Stimulated activated CD4-positive, alpha-beta T cell treated with anti-CD3 and anti-CD28 coated beads, TNF-alpha, amount 100 ng/mL, for 48 hours (primary cell): ENCODE data around the gene HNRNPC.
"Not testable (repeated sequence)": the region's sequence is repeated elsewhere in the genome, so short reads cannot be mapped to it uniquely, and the experiment has no call there.

Experiments used
- DNase-seq, 3 donors: peaks; one replicate each; pipeline ENCODE4 v3.0.0-alpha.2; 2020; ENCODE audit warnings: low read depth in 3 of 3

HNRNPC gene

DNA sequence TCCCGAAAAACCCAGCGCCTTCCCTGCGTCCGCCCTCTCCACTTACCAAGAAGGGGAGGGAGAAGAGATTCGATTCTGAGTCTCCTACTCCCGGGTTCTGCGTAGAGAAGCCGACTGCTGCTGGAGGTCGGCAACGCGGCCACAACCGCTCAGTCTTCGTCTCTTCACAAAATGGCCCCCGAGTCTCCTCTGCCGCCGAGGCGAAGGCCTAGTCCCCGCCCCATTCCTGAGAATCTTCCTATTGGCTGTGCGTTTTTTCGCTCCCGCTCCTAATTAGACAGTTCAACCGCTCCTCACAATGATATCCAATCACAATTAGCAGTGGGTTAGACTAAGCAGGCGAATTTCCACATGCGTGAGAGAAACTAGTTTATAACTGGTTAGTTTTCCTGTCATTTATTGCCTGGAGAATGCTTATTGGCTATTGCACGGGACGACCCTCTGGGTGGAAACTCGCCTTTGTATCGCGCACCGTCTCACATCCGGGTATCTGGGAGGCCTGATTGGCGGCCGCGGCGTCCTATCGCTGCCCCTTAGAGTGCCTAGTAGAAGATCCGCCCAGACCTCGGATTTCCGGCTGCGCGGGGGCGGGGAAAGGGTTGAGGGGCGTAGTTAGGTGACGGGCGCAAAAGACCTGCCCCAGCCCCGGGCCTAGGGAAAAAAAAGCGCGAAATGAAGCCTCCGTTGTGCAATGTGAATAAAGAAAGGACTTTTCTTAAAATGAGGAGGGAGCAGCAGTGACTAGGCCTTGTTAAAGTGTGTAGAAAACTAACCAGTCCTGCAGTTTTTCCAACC lies at the start of gene HNRNPC:
TSS of gene HNRNPC (minus strand) at position 191 of the 795 bp plus-strand sequence. CDS start 35,249 bp downstream, outside the sequence.
- DNase-seq: peak; percentile 99 to 100 (median 100)

DNA sequence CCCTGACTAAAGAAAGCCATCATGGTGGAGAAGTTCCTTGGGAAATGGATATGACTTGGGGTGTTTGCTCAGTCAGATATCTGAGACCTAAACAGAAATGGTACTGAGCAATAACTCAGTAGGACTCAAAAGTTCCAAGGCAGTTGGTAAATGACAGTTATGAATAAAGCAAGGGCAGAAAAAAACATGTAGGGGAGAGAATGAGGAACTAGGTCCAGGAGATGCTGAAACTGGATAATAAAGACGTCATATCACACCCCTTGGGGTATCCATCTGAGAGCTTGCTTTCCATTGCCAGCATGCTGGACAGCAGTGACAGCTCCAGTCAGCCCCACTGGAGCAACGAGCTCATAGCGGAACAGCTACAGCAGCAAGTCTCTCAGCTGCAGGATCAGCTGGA lies 48.2 kb upstream of the HNRNPC start:
- DNase-seq: no peak

DNA sequence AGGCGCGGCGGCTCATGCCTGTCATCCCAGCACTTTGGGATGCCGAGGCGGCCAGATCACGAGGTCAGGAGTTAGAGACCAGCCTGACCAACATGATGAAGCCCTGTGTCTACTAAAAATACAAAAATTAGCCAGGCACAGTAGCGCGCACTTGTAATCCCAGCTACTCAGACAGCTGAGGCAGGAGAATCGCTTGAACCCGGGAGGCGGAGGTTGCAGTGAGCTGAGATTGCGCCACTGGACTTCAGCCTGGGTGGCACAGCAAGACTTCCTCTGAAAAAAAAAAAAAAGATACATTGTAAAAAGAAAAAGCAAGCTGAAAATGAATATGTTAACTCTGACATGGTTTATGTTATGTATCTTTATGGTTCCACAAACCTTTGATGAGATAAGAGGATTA lies 44.3 kb upstream of the HNRNPC start:
- DNase-seq: no peak

DNA sequence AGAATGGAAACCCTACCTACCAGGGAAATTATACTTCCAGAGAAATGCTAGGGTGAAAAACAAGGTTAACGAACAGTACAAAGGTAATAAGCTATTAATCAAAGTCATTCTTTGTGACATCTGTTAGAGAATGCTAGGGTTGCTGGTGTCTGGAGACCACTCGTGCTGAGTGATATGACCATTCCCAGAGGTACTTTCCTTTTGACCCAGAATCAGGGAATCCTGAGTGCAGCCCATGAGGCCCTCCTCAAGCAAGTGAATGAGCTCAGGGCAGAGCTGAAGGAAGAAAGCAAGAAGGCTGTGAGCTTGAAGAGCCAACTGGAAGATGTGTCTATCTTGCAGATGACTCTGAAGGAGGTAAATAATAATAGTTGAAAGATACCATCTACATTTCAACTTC lies 42.4 kb upstream of the HNRNPC start:
- DNase-seq: no peak

DNA sequence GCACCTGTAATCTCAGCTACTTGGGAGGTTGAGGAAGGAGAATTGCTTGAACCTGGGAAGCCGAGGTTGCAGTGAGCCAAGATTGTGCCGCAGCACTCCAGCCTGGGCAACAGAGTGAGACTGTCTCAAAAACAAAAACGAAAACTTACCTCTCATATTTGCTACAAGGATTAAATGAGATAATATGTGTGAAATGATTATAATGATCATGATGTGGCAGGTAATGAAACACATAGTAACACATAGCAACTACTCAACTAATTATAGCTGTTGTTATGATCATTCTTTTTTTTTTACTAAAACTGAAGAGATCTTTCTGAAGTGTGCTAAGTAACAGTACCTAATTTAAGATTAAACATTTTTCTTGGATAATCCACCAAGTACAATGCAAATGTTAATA lies 40.7 kb upstream of the HNRNPC start:
- no peak for DNase-seq

DNA sequence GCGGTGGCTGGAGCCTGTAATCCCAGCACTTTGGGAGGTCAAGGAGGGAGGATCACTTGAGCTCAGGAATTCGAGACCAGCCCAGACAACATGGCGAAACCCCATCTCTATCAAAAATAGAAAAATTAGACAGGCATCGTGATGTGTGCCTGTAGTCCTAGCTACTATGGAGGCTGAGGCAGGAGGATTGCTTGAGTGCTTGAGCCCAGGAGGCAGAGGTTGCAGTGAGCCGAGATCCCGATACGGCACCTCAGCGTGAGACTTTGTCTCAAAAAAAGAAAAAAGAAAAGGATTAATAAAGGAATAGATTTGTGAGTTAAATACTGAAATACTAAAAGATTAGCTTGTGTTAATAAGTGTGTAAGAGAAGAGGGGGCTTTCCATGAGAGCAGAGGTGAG lies 40.0 kb upstream of the HNRNPC start:
- no peak for DNase-seq

DNA sequence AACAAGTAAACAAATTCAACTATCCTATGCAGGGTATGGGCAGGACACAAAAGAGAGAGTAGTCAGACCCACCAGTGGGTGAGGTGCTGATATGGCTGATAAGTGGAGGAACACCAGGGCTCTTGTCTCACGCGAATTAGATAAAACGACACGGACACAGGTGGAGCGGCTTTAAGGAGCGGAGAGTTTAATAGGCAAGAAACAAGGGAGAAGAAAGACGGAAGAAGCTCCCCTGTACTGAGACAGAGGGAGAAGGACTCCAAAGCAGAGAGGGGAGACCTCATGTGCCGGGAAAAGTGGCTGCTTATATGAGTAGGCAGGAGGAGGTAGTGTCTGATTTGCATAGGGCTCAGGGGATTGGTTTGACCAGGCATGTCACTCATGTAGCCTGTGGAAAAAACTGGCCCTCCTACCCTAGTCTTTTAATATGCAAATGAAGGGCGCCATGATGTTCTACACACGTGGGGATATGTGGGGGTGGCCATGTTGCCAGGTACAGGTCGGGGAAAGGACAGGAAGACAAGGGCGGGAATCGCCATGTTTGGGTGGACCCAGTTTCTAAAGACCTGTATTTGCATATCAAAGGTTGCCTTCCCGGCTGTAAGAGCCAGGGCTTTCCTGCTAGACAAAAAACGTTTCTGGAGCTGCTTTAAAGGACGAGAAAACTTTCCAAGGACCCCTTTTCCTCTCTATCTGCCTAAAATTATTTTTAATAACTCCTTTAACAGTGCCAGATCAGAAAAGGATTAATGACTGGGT lies 39.4 kb upstream of the HNRNPC start:
- peak; percentile 66 to 83 (median 66) for DNase-seq

DNA sequence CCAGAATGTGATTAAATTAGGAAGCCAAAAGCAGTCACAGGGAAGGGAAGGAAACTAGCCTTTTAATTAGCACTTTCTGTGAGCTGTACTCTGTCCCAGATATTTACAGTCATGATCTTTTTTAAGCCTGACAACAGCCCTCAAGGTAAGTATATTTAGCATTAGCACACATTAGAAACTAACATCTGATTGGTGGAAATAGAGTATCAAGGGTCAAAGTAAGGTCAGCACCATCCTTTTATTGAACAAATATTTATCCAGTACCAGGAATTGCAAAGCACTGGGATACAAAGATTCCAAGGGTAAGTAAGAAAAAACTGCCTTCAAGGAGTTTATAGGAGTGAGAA lies 38.9 kb upstream of the HNRNPC start:
- DNase-seq: no peak

DNA sequence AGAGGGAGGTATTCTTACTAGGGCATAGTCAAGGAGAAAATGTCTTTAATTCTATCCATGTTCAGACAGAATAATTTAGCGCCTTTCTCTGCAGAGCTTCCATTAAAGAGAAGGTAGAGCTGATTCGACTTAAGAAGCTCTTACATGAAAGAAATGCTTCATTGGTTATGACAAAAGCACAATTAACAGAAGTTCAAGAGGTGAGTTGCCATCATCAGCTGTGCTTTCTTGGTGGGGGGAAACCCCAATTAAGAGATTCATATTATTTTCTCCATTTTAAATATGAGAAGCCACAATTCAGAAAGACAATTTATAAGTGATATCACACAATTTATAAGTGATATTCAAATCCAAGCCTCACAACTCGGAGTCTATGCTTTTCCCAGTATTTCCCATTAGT lies 38.4 kb upstream of the HNRNPC start:
- DNase-seq: no peak

DNA sequence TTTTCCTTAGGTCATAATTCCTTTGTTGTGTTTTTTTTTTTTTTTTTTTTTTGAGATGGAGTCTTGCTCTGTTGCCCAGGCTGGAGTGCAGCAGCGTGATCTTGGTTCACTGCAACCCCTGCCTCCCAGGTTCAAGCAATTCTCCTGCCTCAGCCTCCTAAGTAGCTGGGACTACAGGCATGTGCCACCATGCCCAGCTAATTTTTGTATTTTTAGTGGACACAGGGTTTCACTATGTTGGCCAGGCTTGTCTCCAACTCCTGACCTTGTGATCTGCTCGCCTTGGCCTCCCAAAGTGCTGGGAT lies 33.5 kb upstream of the HNRNPC start:
- not testable (repeated sequence) for DNase-seq

DNA sequence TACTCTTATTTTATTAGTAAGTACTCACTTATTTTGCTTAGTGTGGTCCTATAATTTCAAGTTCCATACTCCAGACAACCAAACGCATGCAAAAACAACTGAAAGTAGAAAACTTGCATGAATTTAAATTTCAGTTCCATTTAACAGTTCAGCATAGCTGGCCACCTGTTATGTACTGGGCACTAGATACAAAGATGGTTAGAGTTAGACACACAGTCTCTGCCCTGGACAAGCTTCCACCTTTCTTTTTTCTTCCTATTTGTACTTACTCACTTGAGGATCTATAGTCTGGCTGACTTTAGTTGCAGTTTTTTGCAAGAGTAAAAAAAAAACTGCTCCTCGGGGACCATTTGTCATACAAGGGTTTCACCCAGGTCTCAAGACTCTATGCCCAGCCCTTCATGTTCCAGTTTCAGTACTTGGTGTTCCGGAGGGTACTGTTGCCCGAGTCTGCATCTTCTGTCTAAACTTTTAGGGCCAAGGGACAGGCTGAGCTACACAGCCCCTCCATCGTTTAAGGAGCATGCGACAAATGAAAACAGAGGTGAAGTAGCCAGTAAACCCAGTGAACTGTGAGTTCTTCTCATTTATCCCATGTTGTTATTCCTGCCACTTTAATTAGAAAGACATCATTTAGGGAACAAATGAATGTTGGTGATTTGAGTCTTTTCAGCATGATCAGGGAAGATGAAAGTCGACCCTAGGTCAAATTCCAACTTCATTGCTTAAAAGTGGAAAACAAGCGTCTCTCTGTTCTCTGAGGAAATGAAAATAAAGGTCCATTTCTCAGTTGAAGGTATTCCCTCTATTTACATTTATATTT lies 33.0 kb upstream of the HNRNPC start:
- no peak for DNase-seq

DNA sequence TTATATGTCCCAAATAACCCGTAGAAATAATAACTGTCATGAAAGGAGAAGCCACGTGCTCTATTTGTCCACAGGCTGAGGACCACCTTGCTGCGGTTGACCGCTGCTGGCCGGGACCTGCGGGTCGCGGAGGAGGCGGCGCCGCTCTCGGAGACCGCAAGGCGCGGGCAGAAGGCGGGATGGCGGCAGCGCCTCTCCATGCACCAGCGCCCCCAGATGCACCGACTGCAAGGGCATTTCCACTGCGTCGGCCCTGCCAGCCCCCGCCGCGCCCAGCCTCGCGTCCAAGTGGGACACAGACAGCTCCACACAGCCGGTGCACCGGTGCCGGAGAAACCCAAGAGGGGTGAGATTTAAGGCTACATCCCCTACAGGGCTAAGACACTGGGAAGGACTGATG lies 31.6 kb upstream of the HNRNPC start:
- no peak for DNase-seq

DNA sequence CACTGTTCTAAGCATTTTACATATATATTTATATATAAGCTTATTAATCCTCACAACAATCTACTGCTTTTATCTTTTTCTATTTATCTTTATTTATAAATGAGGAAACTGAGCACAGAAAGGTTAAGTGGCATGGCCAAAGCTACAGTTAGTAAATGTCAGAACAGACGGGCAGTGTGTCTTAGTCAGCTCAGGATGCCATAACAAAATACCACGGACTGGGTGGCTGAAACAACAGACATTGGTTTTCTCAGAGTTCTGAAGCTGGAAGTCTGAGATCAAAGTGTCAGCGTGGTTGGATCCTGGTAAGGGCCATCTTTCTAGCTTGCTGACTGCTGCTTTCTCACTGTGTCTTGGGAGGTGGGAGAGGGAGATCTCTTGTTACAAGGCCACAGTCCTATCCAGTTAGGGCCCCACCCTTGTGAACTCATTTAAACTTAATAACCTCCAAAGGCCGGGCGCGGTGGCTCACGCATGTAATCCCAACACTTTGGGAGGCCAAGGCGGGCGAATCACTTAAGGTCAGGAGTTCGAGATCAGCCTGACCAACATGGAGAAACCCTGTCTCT lies 30.4 kb upstream of the HNRNPC start:
- no peak for DNase-seq

DNA sequence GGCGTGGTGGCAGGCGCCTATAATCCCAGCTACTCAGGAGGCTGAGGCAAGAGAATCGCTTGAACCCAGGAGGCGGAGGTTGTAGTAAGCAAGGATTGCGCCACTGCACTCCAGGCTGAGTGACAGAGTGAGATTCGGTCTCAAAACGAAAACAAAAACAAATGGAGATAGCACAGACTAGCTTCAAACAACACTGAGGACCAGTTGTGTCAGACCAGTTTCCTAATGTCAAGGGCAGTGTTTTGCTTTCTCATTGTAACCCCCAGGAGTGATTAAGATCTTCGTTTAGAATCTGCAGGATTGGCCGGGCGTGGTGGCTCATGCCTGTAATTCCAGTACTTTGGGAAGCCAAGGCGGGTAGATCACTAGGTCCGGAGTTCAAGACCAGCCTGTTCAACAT lies 29.1 kb upstream of the HNRNPC start:
- no peak for DNase-seq

DNA sequence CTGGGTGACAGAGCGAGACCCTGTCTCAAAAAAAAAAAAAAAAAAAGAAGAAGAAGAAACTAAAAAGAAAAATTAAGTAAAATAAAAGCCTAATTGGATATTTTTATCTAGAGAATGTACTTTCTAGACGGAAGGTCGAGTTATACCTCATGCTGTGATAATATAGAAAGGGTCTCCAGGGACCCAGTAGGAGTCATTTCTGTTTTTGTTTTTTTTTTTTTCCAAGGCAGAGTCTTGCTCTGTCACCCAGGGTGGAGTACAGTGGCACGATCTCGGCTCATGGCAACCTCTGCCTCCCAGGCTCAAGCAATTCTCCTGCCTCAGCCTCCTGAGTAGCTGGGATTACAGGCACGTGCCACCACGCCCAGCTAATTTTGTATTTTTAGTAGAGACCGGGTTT lies 24.8 kb upstream of the HNRNPC start:
- DNase-seq: not testable (repeated sequence)

DNA sequence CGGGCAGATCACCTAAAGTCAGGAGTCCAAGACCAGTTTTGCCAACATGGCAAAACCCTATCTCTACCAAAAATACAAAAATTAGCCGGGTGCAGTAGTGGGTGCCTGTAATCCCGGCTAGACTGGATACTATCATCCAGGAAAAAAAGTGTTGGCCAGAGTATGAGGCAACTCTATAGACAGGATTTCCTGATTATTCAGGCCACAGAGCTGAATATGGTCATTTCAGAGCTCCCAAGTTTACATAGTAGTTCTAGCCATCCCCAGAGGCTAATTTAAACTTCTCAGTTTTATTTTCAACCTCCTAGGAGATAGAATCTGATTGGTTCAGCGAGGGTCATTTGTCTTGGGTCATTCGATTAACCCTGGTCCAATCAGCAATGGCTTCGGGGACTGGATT lies 17.9 kb upstream of the HNRNPC start:
- DNase-seq: no peak

DNA sequence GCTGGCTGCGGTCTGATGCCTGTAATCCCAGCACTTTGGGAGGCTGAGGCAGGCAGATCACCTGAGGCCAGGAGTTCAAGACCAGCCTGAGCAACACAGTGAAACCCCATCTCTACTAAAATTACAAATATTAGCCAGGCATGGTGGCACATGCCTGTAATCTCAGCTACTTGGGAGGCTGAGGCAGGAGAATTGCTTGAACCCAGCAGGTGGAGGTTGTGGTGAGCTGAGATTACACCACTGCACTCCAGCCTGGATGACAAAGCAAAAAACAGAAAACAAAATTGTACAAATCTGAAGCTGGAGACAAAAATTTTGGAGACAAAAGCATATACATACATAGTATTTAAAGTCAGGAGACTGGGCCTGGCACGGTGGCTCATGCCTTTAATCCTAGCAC lies 17.3 kb upstream of the HNRNPC start:
- DNase-seq: not testable (repeated sequence)

DNA sequence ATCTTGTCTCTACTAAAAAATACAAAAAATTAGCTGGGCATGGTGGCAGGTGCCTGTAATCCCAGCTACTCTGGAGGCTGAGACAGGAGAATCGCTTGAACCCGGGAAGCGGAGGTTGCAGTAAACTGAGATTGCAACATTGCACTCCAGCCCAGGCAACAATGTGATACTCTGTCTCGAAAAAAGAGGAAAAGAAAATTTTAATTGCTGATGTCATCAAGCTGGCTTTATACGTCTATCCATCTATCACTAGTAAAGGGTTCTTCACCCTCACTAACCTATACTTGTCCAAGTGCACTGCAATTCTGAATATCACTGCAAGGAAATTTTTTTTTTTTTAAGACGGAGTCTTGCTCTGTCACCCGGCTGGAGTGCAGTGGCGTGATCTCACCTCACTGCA lies 12.7 kb upstream of the HNRNPC start:
- not testable (repeated sequence) for DNase-seq

DNA sequence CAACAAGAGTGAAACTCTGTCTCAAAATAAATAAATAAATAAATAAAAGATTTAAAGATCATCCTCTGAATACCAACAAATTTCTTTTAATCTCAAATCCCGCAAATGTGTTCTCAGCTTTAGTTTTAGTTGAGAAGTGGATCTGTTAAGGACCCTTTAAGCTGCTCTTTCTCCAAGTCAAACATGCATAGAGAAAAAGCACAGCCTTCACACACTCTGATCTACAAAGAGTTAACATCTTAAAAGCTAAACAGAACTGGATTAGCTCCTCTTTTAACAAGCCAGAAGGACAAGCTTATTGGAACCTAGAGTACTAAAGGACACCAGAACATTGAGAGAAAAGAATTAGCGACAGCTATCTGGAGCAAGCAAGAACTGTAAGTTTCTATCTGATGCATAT lies 10.5 kb upstream of the HNRNPC start, which contains the start of gene RPGRIP1:
TSS of gene RPGRIP1 (plus strand) at position 301 of the 400 bp plus-strand sequence. CDS start 7,894 bp downstream, outside the sequence.
- no peak for DNase-seq

DNA sequence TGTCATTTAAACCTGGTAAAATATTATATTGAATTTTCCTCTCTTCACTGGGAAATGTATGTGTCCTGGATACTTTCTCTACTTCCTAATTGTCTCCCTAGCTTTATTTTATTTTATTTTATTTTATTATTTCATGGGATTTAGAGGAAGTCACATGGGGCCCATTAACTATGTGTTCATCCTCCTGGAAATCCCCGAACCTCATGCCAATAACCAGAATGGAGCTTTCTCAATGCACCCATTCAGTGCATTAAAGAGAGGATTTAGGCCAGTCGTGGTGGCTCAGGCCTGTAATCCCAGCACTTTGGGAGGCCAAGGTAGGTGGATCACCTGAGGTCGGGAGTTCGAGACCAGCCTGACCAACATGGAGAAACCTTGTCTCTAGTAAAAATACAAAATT lies 9.4 kb upstream of the HNRNPC start:
- DNase-seq: no peak

DNA sequence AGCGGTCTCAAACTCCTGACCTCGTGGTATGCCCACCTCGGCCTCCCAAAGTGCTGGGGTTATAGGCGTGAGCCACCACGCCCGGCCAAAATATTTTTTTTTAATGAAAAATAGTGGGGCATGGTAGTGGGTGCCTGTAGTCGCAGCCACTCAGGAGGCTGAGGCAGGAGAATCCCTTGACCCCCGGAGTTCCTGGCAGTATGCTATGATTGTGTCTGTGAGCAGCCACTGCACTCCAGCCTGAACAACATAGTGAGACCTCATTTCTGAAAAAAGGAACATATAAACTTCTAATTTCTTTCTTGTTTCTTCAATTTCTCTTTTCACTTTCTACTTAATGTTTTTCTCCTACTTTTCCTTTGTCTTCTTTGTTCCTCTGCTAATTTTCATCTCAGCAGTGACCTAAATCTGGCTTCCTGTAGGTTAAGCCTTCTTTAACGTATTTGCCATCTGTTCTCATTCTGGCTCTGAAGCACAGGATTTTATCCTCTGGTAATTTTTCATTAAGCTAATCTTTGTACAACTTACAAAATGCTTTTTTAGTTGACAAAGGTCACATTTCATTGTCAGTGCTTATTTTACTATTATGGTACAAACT lies 6.1 kb upstream of the HNRNPC start:
- no peak for DNase-seq

DNA sequence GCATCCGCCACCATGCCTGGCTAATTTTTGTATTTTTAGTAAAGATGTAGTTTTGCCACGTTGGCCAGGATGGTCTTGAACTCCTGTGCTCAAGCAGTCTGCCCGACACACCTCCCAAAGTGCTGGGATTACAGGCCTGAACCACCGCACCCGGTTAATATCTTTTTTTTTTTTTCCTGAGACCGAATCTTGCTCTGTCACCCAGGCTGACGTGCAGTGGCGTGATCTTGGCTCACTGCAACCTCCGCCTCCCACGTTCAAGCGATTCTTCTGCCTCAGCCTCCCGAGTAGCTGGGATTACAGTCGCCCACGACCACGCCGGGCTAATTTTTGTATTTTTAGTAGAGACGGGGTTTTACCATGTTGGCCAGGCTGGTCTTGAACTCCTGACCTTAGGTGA lies 3.4 kb upstream of the HNRNPC start:
- not testable (repeated sequence) for DNase-seq
